T-helper 2 cell (primary cell): Measurements from ENCODE around the gene MYO10.
A peak's percentile ranks its signal among the peaks of the same experiment; 100 is the strongest.
"Not testable (repeated sequence)": the region's sequence is repeated elsewhere in the genome, so short reads cannot be mapped to it uniquely, and the experiment has no call there.

ENCODE experiments used
- DNase-seq, 5 experiments: peaks; one replicate each; pipeline versions ENCODE4 v3.0.0 to v3.0.0-alpha.2; 2012 to 2022
- total RNA-seq, 2 donors: gene quantifications; one replicate each; lab custom pipeline; 2026; lab: John Stamatoyannopoulos, UW

The MYO10 gene
- 0 to 0.94 reads per million in 2 donors for total RNA-seq

DNA sequence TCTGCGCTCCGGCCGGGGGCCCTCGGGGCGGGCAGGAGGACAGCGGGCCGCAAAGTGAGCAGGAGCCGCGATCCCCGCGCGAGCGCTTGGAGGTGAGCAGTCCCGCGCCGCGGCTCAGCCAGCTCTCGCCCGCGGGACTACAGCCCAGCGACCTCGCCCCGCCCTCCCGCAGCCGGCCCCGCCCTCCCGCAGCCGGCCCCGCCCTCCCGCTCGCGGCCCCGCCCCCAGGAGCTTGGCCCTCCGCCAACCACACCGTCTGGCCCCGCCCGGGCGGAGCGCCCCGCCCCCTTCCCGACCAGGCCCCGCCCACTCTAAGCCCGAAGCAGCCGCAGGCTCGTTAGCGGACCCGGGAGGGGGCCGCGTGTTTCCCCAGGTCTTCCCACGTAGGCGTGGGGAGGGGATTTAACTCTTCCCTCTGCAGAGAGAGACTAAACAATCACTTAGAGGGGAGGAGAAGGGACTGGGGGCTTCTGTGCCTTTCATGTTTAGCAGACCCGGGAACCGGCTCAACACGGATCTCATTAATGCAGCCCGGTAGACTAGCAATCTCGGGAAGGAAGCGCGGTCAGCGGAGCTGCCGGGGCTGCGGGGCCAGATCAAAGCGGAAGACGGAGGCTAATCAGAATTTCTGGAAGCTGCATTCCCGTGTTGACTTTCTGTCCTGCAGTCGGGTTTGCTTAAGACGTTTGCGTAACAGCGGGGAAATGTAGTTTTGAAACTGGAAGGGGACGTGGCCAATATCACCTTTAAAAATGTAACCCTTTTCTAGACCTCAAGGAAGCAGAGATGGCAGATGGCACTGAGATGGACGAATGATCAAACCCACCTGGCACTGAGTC, at the start of gene MYO10:
Gene MYO10 (minus strand): TSS at position 139 of the 839 bp plus-strand sequence. CDS start 480 bp downstream, outside the sequence.
- DNase-seq, result peak in 4 of 5 experiments; percentile 13 to 49 (median 30)

DNA sequence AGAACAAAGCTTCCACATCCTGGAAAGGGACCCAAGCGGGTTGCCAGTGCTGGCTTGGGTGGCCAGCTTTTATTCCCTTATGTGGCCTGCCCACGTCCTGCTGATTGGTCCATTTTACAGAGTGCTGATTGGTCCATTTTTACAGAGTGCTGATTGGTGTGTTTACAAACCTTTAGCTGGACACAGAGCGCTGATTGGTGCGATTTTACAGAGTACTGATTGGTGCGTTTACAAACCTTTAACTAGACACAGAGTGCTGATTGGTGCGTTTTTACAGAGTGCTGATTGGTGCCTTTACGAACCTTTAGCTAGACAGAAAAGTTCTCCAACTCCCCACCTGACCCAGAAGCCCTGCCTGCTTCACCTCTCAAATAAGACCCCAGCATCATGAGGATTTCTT, 49.2 kb upstream of the MYO10 start:
- not testable (repeated sequence) for DNase-seq

DNA sequence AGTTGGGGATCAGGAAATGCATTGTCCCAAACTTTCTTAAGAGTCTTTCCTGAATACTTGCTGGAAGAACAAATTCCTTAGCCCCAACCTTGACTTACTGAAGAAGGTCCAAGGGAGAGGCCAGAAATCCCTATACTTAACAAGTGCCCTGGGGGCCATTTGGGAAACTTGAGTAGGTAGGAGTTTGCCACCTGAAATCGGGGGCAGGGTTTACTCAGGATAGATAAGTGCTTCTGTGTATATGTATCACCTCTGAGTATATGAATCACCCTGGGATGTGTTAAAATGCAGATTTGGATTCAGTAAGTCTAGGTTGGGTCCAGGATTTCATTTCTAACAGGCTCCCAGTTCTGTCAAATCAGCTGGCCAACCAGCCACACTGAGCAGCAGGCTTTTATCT, 47.9 kb upstream of the MYO10 start:
- no peak for DNase-seq

DNA sequence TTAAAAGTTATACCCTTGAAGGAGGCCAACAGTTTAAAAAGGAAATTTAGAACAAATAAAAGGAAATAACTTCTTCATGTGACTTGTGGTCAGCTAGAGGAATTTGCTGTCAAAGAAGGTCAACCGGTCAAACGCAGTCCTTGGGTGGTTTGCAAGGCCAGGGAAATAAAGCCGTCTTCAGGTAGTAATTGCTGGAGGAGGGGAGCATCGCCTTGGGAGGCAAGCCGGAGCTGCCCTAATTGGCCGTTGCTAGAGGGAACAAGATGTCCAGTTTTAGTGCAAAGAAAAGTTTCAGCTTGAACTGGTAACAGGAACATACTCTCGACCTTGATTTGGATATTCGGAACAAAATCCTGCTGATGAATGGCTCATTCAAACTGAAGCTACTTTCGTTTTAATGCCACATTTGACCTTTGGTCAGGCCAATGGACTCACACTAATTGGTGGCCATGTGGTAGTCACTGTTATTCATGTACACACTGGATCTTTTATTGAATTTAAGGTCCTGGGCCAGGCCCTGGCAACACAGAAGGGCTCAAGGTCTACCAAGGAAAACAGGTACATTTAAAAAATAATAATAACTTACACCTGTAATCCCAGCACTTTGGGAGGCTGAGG, 47.0 kb upstream of the MYO10 start:
- DNase-seq, result no peak

DNA sequence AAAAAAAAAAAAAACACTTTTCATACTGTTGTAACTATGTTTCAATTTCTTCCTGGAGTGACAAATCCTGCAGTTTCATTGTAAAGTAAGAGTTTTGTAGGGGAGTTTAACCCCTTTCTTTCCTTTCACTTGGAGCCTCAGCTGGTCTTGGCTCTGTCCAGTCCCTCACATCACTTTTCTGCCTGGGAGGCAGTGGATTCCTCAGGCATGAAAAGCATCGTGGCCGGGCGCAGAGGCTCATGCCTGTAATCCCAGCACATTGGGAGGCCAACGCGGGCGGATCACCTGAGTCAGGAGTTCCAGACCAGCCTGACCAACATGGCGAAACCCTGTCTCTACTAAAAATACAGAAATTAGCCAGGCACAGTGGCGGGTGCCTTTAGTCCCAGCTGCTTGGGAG, 45.6 kb upstream of the MYO10 start:
- DNase-seq, result no peak

DNA sequence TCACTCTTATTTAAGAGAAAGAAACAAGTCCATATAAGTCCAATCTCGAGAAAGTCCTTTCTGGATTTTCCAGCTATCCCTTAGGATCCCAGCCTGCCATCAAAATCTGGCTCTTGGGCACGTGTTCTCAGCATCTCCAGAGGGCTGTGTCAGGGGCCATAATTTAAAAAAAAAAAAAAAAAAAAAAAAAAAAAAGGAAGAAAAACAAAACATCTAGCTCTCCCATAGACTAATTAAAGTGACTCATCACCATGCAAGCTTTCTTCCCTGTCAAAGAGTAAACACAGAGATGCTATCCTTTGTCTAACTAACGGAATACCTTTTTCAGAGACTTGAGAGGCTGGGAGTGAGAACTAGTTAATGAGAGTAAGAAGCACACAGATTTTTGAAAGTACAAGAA, 44.9 kb upstream of the MYO10 start:
- no peak for DNase-seq

DNA sequence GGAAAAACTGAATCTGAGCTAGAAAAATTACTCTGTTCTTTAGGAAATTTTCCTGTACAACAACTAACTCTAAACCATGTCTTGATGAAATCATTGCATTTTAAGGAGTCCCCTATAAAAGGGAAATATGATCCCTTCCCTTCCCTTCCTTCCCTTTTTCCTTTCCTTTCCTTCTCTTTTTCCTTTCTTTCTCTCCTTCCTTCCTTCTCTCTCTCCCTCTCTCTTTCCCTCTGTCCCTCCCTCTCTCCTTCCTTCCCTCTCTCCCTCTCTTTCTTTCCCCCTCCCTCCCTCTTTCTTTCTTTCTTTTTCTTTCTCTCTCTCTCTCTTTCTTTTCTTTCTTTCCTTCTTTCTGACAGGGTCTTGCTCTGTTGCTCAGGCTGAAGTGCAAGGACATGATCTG, 42.2 kb upstream of the MYO10 start:
- no peak for DNase-seq

DNA sequence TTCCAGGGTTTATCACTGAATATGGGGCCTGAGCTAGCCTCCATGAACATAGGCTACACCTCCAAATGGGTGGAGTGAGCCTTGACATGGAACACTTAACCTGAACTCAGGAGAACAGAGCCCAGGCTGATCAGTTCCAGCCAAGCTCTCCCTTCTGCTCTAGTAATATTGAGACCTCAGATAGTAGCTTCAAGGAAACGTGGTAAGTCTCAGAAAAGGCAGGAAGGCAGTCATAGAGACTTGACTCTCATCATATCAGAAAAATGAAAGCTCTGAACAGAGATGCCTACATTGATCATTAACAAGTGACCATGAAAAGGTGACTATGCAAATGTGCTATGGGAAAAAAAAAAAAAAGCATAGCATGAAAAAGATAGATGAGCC, 40.5 kb upstream of the MYO10 start:
- no peak for DNase-seq

DNA sequence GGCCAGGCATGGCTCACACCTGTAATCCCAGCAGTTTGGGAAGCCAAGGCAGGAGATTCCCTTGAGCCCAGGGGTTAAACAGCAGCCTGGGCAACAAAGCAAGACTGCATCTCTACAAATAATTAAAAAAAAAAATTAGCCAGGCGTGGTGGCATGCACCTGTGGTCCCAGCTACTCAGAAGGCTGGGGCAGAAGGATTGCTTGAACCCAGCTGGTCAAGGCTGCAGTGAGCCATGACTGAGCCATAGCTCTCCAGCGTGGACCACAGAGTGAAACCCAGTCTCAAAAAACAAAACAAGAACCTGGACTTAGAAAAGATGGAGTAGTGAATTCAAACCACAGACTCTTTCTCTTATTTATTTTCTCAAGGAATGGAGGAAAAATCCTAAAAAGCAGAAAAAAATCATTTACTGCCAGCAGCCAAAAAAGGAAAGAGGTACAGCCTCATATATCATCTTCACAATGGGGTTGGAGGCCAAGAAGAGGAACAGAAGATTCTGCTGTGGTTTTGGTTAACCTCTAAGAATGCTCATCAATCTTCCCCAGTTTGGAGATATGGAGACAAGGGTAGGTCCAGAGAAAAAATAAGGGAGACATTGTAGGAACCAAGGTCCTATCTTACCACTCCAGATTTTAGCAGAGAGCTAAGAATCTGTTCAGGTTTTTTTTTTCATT, 40.0 kb upstream of the MYO10 start:
- no peak for DNase-seq

DNA sequence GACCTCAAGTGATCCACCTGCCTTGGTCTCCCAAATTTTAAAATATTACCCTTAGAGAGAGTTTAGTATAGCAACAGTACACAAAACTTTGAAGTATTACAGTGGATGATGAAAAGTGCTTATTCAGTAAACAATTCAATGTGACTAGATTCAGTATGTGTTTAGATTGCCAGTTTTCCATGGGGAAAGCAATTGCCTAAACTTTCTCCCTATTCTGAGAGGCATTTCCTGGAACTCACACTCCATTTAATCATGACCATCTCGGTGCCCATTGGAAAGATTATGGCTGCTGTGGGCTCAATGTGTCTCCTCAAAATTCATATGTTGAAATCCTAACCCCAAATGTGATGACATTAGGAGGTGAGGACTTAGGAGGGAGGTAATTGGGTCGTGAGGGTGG, 38.9 kb upstream of the MYO10 start:
- no peak for DNase-seq

DNA sequence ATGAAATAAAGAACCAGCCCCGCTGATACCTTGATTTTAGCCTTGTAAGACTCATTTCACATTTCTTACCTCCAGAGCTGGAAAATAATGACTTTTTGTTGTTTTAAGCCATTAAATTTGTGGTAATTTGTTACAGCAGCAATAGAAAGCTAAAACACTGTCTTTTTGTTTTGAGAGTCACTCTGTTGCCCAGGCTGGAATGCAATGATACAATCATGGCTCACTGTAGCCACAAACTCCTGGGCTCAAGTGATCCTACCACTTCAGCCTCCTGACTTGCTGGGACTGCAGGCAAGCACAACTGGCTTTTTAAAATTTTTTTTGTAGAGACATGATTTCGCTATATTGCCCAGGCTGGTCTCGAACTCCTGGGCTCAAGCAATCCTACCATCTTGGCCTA, 34.7 kb upstream of the MYO10 start:
- DNase-seq, result no peak

DNA sequence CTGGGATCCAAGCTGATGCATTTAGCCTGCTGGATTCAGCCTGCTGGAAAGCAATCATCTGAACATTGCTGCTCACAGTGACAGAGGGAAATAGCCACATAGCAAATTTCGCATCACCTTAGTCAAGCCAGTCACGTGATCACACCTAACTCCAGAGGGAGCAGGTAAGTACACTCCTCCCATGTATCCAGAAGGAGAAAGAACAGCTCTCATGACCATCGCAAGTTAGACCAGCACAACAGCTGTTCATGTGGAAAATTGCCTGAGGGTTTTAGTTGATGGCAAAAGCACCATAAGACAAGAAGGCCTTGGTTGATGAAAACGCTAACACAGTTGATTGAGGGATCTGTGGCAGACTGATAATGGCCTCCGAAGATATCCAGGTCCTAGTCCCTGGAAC, 34.2 kb upstream of the MYO10 start:
- no peak for DNase-seq

DNA sequence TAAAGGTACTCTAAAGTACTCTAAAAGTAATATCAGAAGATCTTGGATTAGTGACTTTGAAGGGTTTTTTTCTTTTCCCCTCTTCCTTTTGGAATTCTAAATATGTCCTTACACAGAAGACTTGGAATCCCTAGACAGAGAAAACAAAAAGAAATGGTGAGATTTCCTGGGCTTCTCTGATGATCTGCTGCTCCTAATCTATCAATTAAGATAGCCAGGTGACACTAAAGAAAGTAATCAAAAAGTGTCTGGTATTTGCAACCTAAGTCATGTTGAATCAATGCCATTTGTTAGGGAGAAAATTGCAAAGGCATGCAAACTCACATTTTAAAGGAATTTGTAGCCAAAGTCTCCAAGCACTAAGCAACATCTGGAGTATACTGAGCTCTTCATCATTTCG, 29.5 kb upstream of the MYO10 start:
- no peak for DNase-seq

DNA sequence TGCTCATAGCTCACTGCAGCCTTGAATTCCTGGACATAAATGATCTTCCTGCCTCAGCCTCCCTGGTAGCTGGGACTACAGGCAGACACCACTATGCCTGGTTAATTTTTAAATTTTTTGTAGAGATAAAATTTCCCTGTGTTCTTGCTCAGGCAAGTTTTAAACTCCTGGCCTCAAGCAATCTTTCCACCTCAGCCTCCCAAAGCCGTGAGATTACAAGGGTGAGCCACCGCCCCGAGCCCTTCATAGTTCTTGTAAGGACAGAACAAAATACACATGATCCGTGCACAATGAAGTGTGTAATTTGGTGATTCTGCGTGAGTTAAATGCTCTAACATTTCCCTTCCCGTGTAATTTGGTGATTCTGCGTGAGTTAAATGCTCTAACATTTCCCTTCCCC, 27.7 kb upstream of the MYO10 start:
- DNase-seq, result no peak

DNA sequence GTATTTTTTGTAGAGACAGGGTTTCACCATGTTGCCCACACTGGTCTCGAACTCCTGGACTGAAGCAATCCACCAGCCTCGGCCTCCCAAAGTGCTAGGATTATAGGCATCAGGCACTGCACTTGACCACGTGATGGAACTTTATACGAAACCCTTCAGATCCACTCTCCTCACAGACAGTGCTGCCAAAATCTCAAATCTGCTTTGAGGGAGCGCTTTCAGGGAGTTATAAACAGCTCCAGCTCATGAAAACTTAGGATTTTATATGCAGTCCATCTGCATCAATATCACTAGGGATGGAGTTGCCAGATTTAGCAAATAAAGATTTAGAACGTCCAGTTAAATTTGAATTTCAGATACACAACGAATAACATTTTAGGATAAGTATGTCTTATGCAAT, 25.0 kb upstream of the MYO10 start:
- DNase-seq, result no peak

DNA sequence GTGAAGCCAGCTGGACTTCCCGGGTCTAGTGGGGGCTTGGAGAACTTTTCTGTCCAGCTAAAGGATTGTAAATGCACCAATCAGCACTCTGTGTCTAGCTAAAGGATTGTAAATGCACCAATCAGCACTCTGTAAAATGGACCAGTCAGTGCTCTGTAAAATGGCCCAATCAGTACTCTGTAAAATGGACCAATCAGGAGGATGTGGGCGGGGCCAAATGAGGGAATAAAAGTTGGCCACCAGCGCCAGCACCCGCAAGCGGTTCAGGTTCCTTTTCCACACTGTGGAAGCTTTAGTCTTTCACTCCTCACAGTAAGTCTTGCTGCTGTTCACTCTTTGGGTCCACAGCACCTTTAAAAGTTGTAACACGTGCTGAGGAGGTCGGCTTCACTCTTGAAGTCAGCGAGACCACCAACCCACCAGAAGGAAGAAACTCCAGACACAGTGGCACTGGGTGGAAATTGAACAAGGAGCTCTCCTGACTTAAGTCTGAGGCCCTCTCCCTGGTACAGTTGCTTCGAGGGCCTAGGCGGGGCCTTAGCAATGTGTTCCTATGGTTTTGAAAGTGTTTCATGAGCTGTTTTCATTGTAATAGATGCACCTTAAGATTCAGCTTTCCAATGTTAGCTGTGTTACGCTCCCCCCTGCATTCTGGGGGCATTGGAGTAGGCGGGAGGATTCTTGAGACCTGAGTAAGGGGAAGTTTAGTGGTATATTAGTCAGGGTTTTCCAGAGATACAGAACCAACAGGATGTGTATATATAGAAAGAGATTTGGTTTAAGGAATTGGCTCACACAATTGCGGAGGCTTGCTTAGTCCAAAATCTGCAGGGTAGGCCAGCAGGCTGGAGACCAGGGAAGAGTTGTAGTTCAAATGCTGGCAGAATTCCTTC, 21.5 kb upstream of the MYO10 start:
- DNase-seq, result no peak

DNA sequence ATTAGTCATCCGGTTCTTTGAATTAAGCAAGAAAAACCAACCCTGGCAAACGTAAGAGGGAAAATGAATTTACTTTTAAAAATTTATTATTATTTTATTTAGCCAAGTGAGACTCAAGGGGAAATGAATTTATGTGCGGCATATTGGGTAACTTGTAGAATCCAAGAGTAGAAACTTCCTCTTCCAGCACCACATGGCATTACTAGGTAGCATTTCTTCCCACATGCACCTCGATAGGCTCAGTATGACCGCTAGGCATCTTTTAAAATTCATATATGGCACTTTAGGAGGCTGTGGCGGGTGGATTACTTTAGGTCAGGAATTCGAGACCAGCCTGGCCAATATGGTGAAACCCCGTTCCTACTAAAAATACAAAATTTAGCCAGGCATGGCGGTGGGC, 17.6 kb upstream of the MYO10 start:
- DNase-seq, result no peak

DNA sequence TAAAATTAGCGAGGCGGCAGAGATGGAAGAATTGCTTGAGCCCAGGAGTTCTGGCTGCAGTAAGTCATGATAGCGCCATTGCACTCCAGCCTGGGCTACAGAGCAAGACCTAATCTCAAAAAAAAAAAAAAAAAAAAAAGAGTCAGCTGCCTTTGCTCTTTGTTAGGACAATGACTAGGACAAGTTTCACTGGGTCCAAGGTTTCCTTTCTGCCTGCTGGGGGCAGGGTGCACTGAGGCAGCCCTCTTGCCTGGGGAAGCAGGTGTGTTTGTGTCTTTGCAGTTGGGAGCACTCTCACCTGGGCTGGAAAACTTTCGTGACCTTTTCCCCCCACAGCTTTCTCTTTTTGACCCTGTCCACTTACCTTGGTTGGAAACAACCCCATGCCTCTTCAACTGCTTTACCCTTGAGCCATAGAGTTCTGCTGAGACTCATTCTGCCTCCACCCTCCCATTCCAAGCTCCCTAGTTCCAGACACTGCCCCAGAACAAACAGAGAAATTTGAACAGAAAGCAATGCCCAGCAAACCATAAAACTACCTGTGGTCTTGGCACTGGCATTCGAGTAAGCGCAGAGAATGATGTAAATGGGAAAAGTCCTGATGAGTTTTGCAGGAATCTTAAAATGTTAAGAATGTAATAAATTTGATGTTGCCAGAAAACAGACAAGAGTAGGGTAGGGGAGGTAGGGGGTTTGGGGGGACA, 17.0 kb upstream of the MYO10 start:
- DNase-seq, result no peak

DNA sequence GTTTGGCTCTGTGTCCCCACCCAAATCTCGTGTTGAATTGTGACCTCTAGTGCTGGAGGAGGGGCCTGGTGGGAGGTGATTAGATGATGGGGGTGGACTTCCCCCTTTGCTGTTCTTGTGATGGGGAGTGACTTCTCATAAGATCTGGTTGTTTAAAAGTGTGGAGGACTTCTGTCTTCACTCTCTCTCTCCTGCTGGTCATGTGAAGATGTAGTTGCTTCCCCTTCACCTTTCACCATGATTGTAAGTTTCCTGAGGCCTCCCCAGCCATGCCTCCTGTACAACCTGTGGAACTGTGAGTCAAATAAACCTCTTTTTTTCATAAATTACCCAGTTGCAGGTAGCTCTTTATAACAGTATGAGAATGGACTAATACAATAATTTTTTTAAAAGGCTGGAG, 10.6 kb upstream of the MYO10 start:
- DNase-seq, result no peak

DNA sequence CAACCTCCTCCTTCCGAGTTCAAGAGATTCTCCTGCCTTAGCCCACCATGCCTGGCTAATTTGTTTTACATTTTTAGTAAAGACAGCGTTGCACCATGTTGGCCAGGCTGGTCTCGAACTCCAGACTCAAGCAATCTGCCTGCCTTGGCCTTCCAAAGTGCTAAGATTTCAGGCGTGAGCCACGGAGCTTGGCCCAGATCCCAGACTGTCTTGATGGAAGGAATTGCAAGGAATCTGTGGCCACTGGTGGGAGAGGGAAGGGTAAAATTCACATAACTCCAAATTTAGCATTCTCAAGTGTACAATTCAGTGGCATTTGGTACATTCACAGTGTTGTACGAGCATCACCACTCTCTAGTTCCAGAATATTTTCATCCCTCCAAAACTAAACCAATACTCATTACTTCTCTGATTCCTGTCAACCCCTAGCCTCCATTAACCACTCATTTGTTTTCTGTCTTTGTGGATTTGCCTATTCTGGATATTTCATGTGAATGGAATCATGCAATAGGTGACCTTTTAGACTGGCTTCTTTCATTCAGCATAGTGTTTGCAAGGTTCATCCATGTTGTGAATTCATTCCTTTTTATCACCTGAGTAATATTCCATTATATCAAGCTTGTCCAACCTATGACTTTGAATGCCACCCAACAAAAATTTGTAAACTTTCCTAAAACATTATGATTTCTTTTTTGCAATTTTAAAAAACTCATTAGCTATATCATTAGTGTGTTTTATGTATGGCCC, 8.9 kb upstream of the MYO10 start:
- DNase-seq, result no peak
